Activated naive CD8-positive, alpha-beta T cell treated with anti-CD3 and anti-CD28 coated beads, Interleukin-2, amount 10 ng/mL, durations not matched to agents 7 days and 5 days (primary cell): ENCODE results near the gene CNOT8. TPM values are rescaled to one million over a fixed set of nuclear protein-coding genes. Genes with fewer than 3 reads are reported as not detected.
"Not testable (repeated sequence)": the region's sequence is repeated elsewhere in the genome, so short reads cannot be mapped to it uniquely, and the experiment has no call there.

Source experiments
- ATAC-seq: fragments of 150-1000 bp; cut with Tn5 transposase; one replicate; pipeline ENCODE4 v1.10.0; 2021; ENCODE audit warnings: low read depth, moderate library complexity
- POLR2A ChIA-PET: fragments of 350-600 bp; sonication (Branson Sonifier 250); formaldehyde crosslinking; loops from one replicate; lab custom pipeline; 2021; ENCODE audit warnings: antibody characterized with exemption; lab: Charles Lee
- DNase-seq: peaks from one replicate; pipeline ENCODE4 v3.0.0; 2021
- H3K27ac Mint-ChIP-seq: one replicate; pipeline ENCODE4 v1.8.0; 2022; ENCODE audit warnings: mild to moderate bottlenecking, mixed read lengths
- H3K27me3 Mint-ChIP-seq: one replicate; pipeline ENCODE4 v1.8.0; 2022; ENCODE audit warnings: mild to moderate bottlenecking, moderate library complexity, mixed read lengths
- H3K36me3 Mint-ChIP-seq: one replicate; pipeline ENCODE4 v1.8.0; 2021; ENCODE audit warnings: mild to moderate bottlenecking, mixed read lengths
- H3K4me1 Mint-ChIP-seq: one replicate; pipeline ENCODE4 v1.8.0; 2021; ENCODE audit warnings: mixed read lengths
- H3K4me3 Mint-ChIP-seq: one replicate; pipeline ENCODE4 v1.8.0; 2022; ENCODE audit warnings: mild to moderate bottlenecking, moderate library complexity, mixed read lengths
- H3K9me3 Mint-ChIP-seq: one replicate; pipeline ENCODE4 v1.8.0; 2021; ENCODE audit warnings: mixed read lengths
- total RNA-seq, 2 experiments: library from RNA; stranded (reverse); gene quantifications; one replicate each; pipeline ENCODE4 v1.2.3, GENCODE V29; 2021

CNOT8 gene
- total RNA-seq, 2 experiments from 2014 or later = 77.7 to 78.3 TPM

DNA sequence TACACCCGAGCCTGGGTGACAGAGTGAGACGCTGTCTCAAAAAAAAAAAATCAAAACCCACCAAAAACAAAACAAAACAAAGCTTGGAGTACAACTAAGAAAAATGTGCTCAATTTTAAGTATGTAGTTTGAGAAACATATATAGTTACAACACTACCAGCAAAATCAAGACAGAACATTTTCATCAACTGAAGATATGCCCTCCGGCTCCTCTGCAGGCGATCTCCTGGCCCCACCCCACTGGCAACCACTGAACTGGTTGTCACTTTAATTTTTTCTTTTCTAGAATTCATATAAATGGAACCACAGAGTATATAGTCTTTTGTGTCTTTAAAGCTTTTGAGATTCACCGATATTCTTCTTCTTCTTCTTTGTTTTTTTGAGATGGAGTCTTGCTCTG, 35.0 kb downstream of the CNOT8 start:
- POLR2A ChIA-PET = no interaction called here
- no peak for DNase-seq
- H3K9me3 Mint-ChIP-seq = no peaks in the 10 kb centered on the region
- H3K27me3 Mint-ChIP-seq = no peaks in the 10 kb centered on the region
- H3K4me3 Mint-ChIP-seq = no peak overlapping the region
- no peak overlapping the region for H3K27ac Mint-ChIP-seq
- no peak for ATAC-seq
- peaks cover 40% of the 10 kb centered on the region for H3K36me3 Mint-ChIP-seq
- peaks cover 1% of the 10 kb centered on the region for H3K4me1 Mint-ChIP-seq

DNA sequence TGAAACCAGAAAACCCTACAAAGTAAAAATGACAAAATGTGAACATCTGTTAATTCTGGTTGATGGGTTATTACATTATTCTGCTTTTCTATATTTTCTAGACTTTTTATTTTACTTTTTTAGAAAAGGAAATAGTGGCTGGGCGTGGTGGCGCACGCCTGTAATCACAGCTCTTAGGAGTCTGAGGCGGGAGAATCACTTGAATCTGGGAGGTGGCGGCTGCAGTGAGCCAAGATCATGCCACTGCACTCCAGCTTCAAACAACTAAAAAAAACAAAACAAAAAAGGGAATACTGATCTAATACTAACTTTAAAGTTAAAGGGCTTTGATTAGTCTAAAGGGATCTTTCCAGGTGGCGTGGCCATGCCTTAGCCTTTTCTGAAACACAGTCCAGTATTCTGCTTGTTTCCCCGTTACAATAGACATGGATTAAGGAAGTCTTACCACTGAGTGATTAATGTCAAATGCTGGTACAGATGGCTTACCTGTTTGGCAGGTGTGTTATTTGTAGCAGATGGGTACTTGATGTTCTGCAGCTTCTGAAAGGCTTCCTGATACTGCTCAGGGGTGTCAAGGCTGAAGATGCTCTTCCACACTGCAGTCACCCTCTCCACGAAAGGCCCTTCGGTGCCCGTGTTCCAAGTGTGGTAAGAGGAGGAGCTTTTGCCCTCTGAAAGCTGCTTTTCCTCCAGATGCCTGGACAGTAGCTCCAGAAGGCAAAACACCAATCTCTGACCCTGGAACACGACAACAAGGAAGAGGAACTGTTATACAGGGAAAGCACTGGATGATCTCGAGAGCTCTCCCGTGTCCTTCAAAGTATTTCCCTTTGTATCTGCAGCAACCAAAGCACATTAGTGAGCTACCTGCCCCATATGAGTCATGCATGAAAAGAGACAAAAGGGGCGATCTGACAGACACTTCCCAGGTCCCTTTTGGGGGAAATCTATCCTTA, 37.5 kb downstream of the CNOT8 start:
- Mint-ChIP-seq H3K27ac (no peak overlapping the region), H3K4me1 (peaks cover 1% of the 10 kb centered on the region), H3K4me3 (no peak overlapping the region), H3K9me3 (no peaks in the 10 kb centered on the region), H3K27me3 (no peaks in the 10 kb centered on the region), H3K36me3 (peaks cover 26% of the 10 kb centered on the region)
- POLR2A ChIA-PET = no interaction called here
- ATAC-seq (no peak), DNase-seq (no peak)

DNA sequence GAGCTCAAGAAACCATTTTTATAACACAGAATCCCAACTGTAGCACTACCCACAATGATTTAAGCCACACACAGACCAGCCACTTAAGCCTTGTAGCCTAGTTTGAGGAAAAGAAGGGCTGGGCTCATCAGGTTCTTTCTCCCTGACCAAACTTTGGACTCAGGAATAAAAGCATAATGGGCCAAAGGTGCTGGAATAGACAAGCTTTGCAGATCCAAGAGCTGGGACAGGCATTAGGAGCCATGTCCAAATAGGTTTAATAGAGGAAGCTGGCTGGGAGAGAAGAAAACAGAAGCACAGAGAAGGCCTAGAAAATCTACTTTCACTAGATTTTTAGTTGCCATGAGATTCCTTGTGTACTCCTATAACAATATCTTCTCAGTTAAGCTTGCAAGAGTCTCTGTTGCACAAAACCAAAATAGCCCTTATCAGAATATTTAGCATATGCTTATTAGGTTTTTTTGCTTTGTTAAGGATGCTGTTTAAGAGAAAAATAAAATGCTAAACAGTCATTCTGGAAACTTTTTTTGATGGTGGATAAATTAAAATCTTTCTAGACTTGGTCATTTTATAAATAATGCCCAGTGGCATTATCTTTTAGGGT, 38.2 kb downstream of the CNOT8 start:
- H3K36me3 Mint-ChIP-seq = peaks cover 21% of the 10 kb centered on the region
- no peak overlapping the region for H3K27ac Mint-ChIP-seq
- H3K9me3 Mint-ChIP-seq = no peaks in the 10 kb centered on the region
- H3K4me3 Mint-ChIP-seq = no peak overlapping the region
- H3K4me1 Mint-ChIP-seq = peaks cover 1% of the 10 kb centered on the region
- H3K27me3 Mint-ChIP-seq = no peaks in the 10 kb centered on the region
- DNase-seq = no peak
- ATAC-seq = no peak
- POLR2A ChIA-PET = no interaction called here

DNA sequence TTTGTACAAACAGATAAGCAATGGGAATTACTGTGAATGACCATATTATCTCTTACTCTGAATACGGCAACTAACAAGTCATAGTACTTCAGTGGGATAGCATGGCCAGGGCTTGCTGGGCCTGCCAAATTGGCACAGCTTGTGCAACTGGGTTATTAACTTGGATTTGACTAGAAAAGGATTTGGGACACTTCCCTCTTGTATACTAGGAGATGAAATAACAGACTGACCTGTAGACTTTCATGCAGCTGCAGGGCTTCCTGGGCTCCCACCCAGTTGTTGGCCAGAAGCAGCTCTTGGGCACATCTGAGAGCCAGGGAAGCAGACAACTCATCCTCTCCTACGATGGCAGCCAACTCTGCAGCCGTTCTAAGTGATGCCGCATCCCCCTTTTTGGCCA, 39.8 kb downstream of the CNOT8 start:
- DNase-seq = no peak
- Mint-ChIP-seq H3K4me1 (no peaks in the 10 kb centered on the region), H3K9me3 (no peaks in the 10 kb centered on the region), H3K36me3 (peaks cover 20% of the 10 kb centered on the region), H3K4me3 (no peak overlapping the region), H3K27me3 (no peaks in the 10 kb centered on the region), H3K27ac (no peak overlapping the region)
- ATAC-seq = no peak
- POLR2A ChIA-PET = no interaction called here

DNA sequence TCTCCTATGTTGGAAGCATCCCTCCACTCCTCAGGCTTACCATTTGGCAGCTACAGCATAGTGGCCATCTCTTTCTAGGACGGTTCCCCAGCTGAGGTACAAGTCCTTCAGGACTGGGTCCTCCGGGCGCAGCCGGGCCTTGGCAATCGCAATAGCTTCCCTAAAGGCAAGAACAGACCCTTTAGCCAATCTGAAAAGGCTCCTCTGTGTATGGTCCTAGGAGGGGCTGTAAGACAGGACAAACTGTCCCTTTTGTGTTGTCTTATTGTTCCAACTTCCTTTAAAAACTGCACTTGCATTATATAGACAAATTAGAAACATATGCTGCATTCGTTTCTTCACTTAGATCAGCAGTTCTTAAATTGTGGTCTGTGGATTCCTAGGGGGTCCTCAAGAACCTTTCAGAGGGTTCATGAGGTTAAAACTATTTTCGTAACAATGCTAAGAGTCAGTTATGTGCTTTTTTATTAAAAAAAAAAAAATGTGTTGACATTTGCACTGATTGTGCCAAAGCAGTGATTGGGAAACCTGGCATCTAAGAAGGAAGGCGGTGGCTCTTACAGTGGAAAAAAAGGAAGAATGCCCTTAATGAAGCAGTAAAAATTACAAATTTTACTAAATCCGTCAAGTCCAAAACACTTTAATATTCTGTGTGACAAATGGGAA, 40.9 kb downstream of the CNOT8 start:
- no peak for DNase-seq
- Mint-ChIP-seq H3K9me3 (no peaks in the 10 kb centered on the region), H3K36me3 (peaks cover 17% of the 10 kb centered on the region), H3K4me3 (no peak overlapping the region), H3K27ac (no peak overlapping the region), H3K27me3 (no peaks in the 10 kb centered on the region), H3K4me1 (no peaks in the 10 kb centered on the region)
- POLR2A ChIA-PET = no interaction called here
- ATAC-seq = no peak

DNA sequence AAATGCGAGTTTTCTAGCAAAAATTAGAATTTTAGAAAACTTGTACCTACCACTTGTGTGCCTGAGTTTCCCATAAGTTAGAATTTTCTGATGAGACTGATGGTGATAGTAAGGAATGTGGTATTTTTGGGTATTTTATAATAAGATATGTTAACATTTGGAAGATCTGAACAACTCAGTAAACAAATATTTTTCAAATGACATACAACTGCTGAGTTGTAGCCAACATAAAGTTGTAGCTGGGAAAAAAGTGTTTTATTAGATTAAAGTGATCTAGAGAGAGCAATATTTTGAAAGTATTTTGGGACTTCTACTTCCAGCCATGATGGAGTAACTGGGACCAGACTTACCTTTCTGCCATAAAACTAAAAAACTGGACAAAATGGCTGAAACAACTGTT, 41.6 kb downstream of the CNOT8 start:
- no peak for ATAC-seq
- no peaks in the 10 kb centered on the region for H3K4me1 Mint-ChIP-seq
- no peaks in the 10 kb centered on the region for H3K9me3 Mint-ChIP-seq
- DNase-seq = no peak
- no peak overlapping the region for H3K27ac Mint-ChIP-seq
- POLR2A ChIA-PET = no interaction called here
- peaks cover 17% of the 10 kb centered on the region for H3K36me3 Mint-ChIP-seq
- H3K4me3 Mint-ChIP-seq = no peak overlapping the region
- no peaks in the 10 kb centered on the region for H3K27me3 Mint-ChIP-seq

DNA sequence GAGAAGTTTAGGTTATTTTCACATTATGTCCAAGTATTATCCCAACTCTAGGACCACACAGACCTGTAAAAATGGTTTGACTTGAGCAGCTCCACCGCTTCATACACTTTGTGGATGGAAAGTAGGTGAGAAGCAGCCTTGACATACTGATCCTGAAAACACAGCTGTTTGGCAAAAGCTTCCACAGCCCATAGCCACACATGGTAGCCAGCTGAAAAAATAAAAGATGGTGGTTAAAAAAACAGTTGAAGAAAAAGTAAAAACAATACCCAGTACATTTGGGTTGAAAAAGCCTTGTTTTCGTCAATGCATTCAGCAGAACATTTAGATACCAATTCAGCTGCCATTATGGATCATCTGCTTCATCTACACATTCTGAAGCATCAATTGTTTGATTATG, 42.8 kb downstream of the CNOT8 start:
- H3K36me3 Mint-ChIP-seq = peaks cover 15% of the 10 kb centered on the region

DNA sequence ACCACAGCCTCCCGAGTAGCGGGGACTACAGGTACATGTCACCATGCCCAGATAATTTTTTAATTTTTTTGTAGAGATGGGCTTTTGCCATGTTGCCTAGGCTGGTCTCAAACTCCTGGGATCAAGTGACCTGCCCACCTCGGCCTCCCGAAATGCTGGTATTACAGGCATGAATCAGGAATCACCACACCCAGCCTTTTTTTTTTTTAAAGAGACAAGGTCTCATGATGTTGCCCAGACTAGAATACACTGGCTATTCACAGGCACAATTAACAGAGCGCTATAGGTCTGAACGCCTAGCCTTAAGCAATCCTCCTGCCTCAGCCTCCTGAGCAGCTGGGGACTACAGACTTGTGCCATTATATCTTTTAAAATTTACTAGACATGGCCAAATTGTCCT, 43.5 kb downstream of the CNOT8 start:
- POLR2A ChIA-PET = no interaction called here
- Mint-ChIP-seq H3K27me3 (no peaks in the 10 kb centered on the region), H3K36me3 (peaks cover 15% of the 10 kb centered on the region), H3K4me3 (no peak overlapping the region), H3K4me1 (no peaks in the 10 kb centered on the region), H3K9me3 (no peaks in the 10 kb centered on the region), H3K27ac (no peak overlapping the region)
- no peak for ATAC-seq
- DNase-seq = no peak

More for the DNA sequence above, 42.8 kb downstream of the CNOT8 start:
- Mint-ChIP-seq H3K4me1 (no peaks in the 10 kb centered on the region), H3K4me3 (no peak overlapping the region), H3K27ac (no peak overlapping the region), H3K9me3 (no peaks in the 10 kb centered on the region), H3K27me3 (no peaks in the 10 kb centered on the region)
- no peak for DNase-seq
- POLR2A ChIA-PET = no interaction called here
- ATAC-seq = no peak

DNA sequence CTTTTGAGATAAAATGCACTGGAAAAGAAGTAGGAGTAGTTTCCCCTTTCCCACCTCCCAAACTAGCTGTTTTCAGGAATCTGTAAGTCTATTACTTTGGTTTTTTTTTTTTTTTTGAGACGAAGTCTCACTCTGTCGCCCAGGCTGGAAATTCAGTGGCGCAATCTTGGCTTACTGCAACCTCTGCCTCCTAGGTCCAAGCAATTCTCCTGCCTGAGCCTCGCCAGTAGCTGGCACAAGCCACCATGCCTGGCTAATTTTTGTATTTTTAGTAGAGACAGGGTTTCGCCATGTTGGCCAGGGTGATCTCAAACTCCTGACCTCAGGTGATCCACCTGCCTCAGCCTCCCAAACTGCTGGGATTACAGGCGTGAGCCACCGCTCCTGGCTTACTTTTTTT, 47.2 kb downstream of the CNOT8 start:
- not testable (repeated sequence) for DNase-seq, H3K9me3 Mint-ChIP-seq, H3K4me3 Mint-ChIP-seq, H3K27ac Mint-ChIP-seq, H3K27me3 Mint-ChIP-seq, ATAC-seq, H3K4me1 Mint-ChIP-seq
- H3K36me3 Mint-ChIP-seq = peaks cover 13% of the 10 kb centered on the region
- POLR2A ChIA-PET = interaction anchor here (0.7 kb wide), 1 partner anchor 216 kb away, joined by 4 read pairs; no protein-coding TSS in a partner anchor

DNA sequence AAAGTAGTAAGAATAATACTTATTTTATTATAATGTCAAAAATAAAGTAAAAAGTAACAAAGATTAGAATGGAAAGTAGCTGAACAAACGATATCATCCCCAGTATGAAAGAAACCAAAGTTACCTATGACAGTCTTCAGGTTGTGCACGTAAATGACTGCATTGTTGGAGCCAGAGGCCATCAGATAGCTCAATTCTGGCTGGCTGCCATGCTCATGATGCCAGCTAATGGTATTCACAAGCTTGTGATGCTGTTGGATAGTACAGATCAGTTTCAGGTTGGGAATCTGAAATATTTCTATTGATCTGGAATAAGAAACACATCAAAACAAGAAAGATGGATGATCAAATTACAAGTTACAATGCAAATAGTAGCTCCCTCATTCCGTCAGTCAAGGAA, 58.4 kb downstream of the CNOT8 start:
- peaks cover 19% of the 10 kb centered on the region for H3K36me3 Mint-ChIP-seq
- no peak overlapping the region for H3K27ac Mint-ChIP-seq
- POLR2A ChIA-PET = interaction anchor here (0.5 kb wide), 1 partner anchor 283 kb away, joined by 3 read pairs; no protein-coding TSS in a partner anchor
- DNase-seq (no peak), ATAC-seq (no peak)
- peaks cover 2% of the 10 kb centered on the region for H3K4me1 Mint-ChIP-seq
- no peaks in the 10 kb centered on the region for H3K27me3 Mint-ChIP-seq
- no peaks in the 10 kb centered on the region for H3K9me3 Mint-ChIP-seq
- H3K4me3 Mint-ChIP-seq = no peak overlapping the region

DNA sequence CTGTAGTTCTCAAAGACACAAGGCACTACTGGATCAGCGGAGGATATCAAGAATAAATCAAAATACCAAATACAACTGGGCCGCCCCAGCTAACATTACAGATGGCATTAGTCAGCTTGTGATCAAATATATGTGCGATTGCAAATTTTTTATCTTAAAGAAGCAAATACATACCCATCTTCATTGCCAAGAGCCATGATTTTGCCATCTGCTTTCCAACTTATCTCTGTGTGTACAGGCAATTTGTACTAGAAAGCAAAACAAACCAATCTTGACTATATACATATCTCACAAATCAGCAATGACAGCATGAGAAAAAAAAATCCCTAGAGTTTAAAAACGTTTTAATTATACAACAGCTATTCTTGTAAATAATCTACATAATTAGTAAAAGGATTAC, 59.3 kb downstream of the CNOT8 start:
- Mint-ChIP-seq H3K27ac (no peak overlapping the region), H3K4me1 (peaks cover 2% of the 10 kb centered on the region), H3K4me3 (no peak overlapping the region), H3K27me3 (no peaks in the 10 kb centered on the region), H3K9me3 (no peaks in the 10 kb centered on the region), H3K36me3 (peaks cover 16% of the 10 kb centered on the region)
- ATAC-seq (no peak), DNase-seq (no peak)
- POLR2A ChIA-PET = interaction anchor here (1.1 kb wide), 1 partner anchor 16 kb away, joined by 3 read pairs; no protein-coding TSS in a partner anchor

DNA sequence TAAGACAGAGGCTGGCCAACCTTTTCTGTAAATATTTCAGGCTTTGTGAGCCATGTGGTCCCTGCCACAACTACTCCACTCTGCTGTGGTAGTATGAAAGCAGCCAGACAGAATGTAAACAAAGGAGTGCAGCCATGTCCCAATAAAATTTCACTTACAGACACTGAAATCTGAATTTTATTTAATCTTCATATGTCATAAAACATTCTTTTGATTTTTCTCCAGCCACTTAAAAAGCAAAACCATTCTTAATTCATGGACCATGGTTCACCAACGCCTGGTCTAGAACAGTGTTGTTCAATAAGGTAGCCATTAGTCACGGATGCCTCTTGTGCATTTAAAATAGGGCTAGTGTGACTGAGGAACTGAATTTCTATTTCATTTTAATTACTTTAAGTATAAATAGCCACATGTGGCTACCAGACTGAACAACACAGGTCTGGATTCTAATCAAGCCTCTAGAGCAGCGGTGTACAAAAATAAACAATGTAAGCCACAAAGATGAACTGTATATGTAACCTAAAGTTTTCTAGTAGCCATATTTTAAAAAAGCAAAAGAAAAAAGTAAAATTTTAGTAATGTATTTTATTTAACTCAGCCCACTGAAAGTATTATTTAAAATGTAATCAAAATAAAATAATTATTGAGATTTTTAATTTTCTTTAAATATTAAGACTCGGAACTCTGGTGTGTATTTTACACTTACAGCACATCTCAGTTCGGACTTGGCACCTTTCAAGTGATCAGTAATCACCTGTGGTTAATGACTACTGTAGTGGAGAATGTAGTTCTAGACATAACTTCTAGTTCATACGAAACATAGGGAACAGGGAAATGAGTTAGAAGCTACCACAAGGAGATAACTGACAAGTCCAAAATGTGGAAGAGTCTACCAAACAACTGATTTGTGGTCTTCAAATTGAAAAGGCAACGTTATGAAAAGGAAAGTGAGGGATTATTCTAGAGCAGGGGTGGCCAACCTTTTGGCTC, 65.3 kb downstream of the CNOT8 start:
- no peaks in the 10 kb centered on the region for H3K9me3 Mint-ChIP-seq
- H3K27ac Mint-ChIP-seq = no peak overlapping the region
- H3K27me3 Mint-ChIP-seq = no peaks in the 10 kb centered on the region
- DNase-seq (no peak), ATAC-seq (no peak)
- POLR2A ChIA-PET = no interaction called here
- H3K4me1 Mint-ChIP-seq = no peaks in the 10 kb centered on the region
- no peak overlapping the region for H3K4me3 Mint-ChIP-seq
- peaks cover 19% of the 10 kb centered on the region for H3K36me3 Mint-ChIP-seq
